NB4 (cell line): ENCODE data around the gene CASP9.

ENCODE experiments used
- POLR2A ChIP-seq: IDR thresholded peaks from 2 replicates; pipeline ENCODE4 v1.6.1; 2011; ENCODE audit warnings: mild to moderate bottlenecking; ENCODE audit not compliant: insufficient read length; ENCODE audit errors: extremely low read depth
- TF ChIP-seq, protein P1 (sequence below): IDR thresholded peaks from one replicate; pipeline ENCODE4 v1.5.1; 2012; ENCODE audit warnings: low read depth, low read length
- TF ChIP-seq, protein P2 (sequence below): IDR thresholded peaks from 2 replicates; pipeline ENCODE4 v1.6.1; 2011; ENCODE audit warnings: low read depth, low read length

DNA sequence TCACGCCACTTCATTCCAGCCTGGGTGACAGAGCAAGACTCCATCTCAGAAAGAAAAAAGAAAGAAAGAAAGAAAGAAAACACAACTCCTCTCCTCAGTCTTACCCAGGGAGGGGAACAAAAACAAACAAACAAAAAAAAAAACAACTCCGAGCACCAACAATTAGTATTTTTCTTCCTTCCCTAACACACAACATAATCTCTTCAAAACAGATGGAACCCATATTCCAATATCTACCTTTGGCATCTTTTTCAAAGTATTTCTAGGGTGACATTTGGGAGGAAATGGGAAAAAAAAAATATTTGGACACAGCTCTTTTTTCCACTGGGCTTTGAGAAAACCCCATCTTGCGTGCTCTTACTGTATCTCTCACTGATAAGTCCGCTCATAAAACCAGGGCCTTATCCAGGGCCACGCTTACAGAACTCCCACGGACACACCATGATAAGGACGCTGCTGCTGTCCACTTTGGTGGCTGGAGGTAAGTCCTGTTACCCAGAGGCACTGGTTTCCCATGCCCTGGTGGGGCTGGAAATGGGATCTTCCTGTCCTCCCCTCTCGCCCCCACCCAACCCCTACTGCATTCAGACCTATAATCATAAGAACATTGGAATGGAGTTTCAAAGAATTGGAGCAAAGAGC is 67.6 kb downstream of the CASP9 start, which contains the start of gene CELA2A:
- TF ChIP-seq POLR2A: no peak
- TF ChIP-seq, protein P1, sequence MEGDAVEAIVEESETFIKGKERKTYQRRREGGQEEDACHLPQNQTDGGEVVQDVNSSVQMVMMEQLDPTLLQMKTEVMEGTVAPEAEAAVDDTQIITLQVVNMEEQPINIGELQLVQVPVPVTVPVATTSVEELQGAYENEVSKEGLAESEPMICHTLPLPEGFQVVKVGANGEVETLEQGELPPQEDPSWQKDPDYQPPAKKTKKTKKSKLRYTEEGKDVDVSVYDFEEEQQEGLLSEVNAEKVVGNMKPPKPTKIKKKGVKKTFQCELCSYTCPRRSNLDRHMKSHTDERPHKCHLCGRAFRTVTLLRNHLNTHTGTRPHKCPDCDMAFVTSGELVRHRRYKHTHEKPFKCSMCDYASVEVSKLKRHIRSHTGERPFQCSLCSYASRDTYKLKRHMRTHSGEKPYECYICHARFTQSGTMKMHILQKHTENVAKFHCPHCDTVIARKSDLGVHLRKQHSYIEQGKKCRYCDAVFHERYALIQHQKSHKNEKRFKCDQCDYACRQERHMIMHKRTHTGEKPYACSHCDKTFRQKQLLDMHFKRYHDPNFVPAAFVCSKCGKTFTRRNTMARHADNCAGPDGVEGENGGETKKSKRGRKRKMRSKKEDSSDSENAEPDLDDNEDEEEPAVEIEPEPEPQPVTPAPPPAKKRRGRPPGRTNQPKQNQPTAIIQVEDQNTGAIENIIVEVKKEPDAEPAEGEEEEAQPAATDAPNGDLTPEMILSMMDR: no peak
- TF ChIP-seq, protein P2, sequence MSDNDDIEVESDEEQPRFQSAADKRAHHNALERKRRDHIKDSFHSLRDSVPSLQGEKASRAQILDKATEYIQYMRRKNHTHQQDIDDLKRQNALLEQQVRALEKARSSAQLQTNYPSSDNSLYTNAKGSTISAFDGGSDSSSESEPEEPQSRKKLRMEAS: no peak
